Measurements from ENCODE around the gene MCM10.

MCM10 gene

GRCh38 chr10:13206546-13207443 is 45.4 kb downstream of the MCM10 start:
- no peak overlapping the region for H3K4me3 ChIP-seq (replicated peaks; ENCODE audit: low read depth, low read length)
- no peaks in the 10 kb centered on the region for H3K27me3 ChIP-seq (replicated peaks; ENCODE audit: control insufficient read depth, insufficient read depth, low read length)
- no peak for DNase-seq (ENCODE audit: extremely low read depth, insufficient read length)
- peaks cover 5% of the 10 kb centered on the region for H3K36me3 ChIP-seq (ENCODE audit: control insufficient read depth, insufficient read depth, low read length)
- TF ChIP-seq CTCF (IDR thresholded peaks at IDR 0.05; ENCODE audit: insufficient read depth, low read length, poor library complexity, severe bottlenecking): peak; percentile 44

- Histone ChIP-seq H3K27me3 (replicated peaks; ENCODE audit: control insufficient read depth, insufficient read depth, low read length) (no peaks in the 10 kb centered on the region), H3K36me3 (ENCODE audit: control insufficient read depth, insufficient read depth, low read length) (no peaks in the 10 kb centered on the region; the same call in none of the 2 replicates), H3K4me3 (replicated peaks; ENCODE audit: low read depth, low read length) (no peak overlapping the region)
- no peak for TF ChIP-seq CTCF (IDR thresholded peaks at IDR 0.05; ENCODE audit: insufficient read depth, low read length, poor library complexity, severe bottlenecking)
- no peak for DNase-seq (ENCODE audit: extremely low read depth, insufficient read length)
Measured at GRCh38 chr10:13213163-13213562, 51.8 kb downstream of the MCM10 start.

GRCh38 chr10:13218878-13219277 is 57.5 kb downstream of the MCM10 start:
- Histone ChIP-seq H3K4me3 (replicated peaks; ENCODE audit: low read depth, low read length) (no peak overlapping the region), H3K27me3 (replicated peaks; ENCODE audit: control insufficient read depth, insufficient read depth, low read length) (no peaks in the 10 kb centered on the region), H3K36me3 (ENCODE audit: control insufficient read depth, insufficient read depth, low read length) (no peaks in the 10 kb centered on the region)
- TF ChIP-seq CTCF (IDR thresholded peaks at IDR 0.05; ENCODE audit: insufficient read depth, low read length, poor library complexity, severe bottlenecking): no peak
- no peak for DNase-seq (ENCODE audit: extremely low read depth, insufficient read length)

GRCh38 chr10:13219685-13220670 is 58.6 kb downstream of the MCM10 start:
- no peak for DNase-seq (ENCODE audit: extremely low read depth, insufficient read length)
- H3K4me3 ChIP-seq (replicated peaks; ENCODE audit: low read depth, low read length): no peak overlapping the region
- no peaks in the 10 kb centered on the region for H3K36me3 ChIP-seq (ENCODE audit: control insufficient read depth, insufficient read depth, low read length)
- peak; percentile 54 for TF ChIP-seq CTCF (IDR thresholded peaks at IDR 0.05; ENCODE audit: insufficient read depth, low read length, poor library complexity, severe bottlenecking)
- no peaks in the 10 kb centered on the region for H3K27me3 ChIP-seq (replicated peaks; ENCODE audit: control insufficient read depth, insufficient read depth, low read length)

GRCh38 chr10:13221572-13221971 is 60.2 kb downstream of the MCM10 start:
- Histone ChIP-seq H3K36me3 (ENCODE audit: control insufficient read depth, insufficient read depth, low read length) (no peaks in the 10 kb centered on the region), H3K4me3 (replicated peaks; ENCODE audit: low read depth, low read length) (no peak overlapping the region), H3K27me3 (replicated peaks; ENCODE audit: control insufficient read depth, insufficient read depth, low read length) (no peaks in the 10 kb centered on the region)
- no peak for TF ChIP-seq CTCF (IDR thresholded peaks at IDR 0.05; ENCODE audit: insufficient read depth, low read length, poor library complexity, severe bottlenecking)
- no peak for DNase-seq (ENCODE audit: extremely low read depth, insufficient read length)
